Amniotic stem cell (primary cell): ENCODE results near the gene TINAG.
A peak's percentile ranks its signal among the peaks of the same experiment; 100 is the strongest.
"Not testable (repeated sequence)": the region's sequence is repeated elsewhere in the genome, so short reads cannot be mapped to it uniquely, and the experiment has no call there.

Experiments
- DNase-seq: peaks from one replicate; lab custom pipeline; 2025; lab: John Stamatoyannopoulos, UW

The TINAG gene

DNA sequence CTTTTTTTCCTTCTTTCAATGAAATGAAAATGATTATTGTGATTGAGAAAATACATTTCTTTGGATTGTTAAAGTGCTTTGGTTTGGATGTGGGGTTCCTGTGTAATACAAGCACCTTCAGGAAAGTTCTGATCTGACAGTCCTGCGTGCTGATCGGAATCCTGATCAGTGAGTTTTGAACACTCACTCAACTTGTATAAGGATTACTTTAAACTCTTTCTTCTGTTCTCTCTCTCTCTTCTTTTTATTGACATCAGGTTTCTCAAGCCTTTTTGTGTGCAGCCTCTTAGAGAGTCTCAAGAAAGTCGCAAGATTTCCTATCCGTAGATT, 710 bp downstream of the TINAG start:
- DNase-seq, result no peak

DNA sequence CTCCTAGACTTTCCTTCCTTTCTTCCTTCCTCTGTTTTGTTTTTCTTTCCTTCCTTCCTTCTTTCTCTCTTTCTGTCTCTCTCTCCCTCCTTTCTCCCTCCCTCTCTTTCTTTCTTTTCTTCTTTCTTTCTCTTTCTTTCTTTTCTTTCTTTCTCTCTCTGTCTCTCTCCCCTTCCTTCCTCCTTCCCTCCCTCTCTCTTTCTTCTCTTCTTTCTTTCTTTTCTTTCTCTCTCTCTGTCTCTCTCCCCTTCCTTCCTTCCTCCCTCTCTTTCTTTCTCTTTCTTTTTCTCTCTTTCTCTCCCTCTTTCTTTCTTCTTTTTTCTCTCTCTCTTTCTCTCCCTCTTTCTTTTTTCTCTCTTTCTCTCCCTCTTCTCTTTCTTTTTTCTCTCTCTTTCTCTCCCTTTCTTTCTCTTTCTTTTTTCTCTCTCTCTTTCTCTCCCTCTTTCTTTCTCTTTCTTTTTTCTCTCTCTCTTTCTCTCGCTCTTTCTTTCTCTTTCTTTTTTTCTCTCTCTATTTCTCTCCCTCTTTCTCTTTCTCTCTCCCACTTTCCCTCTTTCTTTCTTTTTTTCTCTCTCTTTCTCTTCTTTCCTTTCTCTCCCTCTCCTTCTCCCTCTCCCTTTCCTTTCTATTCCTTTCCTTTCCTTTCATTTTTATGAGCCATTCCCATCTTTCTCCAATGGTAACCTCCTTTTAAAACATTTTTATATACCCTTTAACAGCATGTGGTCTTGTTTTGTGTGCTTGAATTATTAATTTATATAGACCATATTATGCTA, 2.3 kb downstream of the TINAG start:
- no peak for DNase-seq

GRCh38 chr6:54315656-54316055, 7.4 kb downstream of the TINAG start:
- no peak for DNase-seq

- no peak for DNase-seq
Observed at GRCh38 chr6:54320871-54321270, 12.6 kb downstream of the TINAG start.

- DNase-seq, result no peak
Observed at GRCh38 chr6:54327631-54328030, 19.4 kb downstream of the TINAG start.

DNA sequence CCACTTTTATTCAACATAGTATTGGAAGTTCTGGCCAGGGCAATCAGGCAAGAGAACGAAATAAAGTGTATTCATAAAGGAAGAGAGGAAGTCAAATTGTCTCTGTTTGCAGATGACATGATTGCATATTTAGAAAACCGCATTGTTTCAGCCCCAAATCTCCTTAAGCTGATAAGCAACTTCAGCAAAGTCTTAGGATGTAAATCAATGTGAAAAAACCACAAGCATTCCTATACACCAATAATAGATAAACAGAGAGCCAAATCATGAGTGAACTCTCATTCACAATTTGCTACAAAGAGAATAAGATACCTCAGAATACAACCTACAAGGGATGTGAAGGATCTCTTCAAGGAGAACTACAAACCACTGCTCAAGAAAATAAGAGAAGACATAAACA, 23.3 kb downstream of the TINAG start:
- DNase-seq, result not testable (repeated sequence)

- DNase-seq, result peak; percentile 75
Observed at GRCh38 chr6:54335871-54336270, 27.6 kb downstream of the TINAG start.

GRCh38 chr6:54353975-54354374, 45.7 kb downstream of the TINAG start:
- DNase-seq, result no peak

GRCh38 chr6:54354608-54355007, 46.4 kb downstream of the TINAG start:
- DNase-seq, result no peak

DNA sequence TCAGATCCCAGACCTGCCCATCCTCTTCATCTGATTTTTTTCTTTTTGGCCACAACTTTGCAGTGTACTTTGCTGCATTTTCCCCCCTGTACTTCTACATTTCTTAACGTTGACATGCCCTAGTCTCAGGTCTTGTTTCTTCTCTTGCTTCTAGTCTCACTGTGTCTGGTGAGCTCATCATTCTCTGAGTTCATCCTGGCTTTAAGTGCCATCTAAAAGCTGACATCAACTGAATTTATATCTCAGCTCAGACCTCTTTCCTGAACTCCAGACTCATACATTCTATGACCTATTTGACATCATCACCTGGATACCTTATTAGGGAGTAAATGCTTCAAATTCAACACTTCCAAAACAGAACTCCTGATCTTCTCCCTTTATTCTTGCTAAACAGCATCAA, 48.9 kb downstream of the TINAG start:
- no peak for DNase-seq

- DNase-seq, result no peak
Observed at GRCh38 chr6:54361188-54361587, 52.9 kb downstream of the TINAG start.

DNA sequence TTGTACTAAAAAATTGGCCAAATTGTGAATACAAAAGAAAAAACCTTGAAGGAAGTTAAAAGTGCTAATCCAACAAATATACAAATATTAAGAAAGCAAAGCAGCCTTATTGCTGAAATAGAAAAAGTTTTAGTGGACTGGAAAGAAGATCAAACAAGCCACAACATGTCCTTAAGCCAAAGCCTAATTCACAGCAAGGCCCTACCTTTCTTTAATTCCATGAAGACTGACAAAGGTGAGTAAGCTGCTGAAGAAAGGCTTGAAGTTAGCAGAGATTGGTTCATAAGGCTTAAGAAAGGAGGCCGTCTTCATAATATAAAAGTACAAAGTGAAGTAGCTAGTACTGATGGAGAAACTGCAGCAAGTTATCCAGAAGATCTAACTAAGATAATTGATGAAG, 53.5 kb downstream of the TINAG start:
- DNase-seq, result no peak

DNA sequence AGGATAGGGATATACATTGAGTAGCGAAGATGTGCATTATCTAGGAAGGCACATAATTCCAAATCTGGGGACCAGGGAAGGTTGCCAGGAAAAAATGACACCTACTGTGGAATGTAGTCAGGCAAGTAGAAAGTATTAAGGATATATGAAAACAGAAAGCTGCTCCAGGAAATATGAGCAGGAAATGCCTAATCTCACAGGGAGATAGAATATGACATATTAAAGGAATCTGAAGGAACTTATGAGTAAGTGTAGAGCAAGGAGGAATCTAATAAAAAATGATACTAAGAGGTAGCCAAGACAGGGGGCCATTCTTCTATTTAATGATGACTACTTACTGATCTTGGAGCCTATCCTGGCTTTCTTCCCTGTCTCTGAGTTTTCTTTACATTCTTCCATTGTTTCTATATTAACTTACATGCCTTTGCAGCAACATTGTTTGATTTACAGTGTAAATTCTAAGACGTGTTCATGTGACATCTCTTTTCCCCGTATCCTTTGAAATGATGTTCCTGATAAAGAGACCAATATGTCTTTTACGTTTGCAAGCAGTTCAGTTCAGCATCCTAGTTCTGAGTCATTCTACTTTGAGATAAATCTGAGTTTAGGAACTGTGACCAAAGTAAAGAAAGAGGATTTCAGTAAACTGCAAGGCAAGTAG, 58.6 kb downstream of the TINAG start:
- DNase-seq, result no peak

- DNase-seq, result no peak
Observed at GRCh38 chr6:54377776-54378175, 69.5 kb downstream of the TINAG start.

DNA sequence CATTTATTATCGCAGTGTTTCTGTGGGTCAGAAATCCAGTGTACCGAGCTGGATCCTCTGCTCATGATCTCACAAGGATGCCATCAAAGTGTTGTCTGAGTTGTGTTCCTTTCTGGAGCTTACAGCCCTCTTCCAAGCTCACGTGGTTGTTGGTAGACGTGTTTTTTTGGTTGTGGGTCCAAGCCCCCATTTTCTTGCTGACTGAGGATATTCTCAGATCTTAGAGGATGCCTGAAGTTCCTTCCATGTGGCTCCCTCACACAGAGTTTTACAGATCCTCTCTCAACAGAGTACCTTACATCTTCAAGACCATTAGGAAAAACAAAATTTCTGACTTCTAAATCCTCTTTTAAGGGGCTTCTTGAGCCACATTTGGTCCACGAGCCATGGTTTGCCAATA, 78.1 kb downstream of the TINAG start:
- DNase-seq, result no peak

DNA sequence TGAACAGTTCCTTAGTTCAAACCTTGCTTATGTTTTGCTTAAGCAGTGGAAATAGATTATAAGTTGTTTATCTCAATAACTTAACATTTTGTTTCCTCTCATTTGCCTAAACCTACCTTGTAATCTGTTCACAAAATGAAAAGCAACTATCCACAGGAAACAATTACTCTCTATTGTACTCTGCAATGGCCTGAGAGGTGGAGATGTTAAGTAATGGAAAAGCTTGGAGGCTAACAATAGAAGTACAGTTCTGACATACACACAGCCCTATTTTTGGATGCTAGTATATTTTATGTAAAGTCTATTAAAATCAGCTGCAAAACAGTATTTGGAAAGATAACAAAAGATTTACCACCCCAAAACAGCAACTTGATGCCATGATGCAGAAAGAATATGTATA, 82.1 kb downstream of the TINAG start:
- no peak for DNase-seq

- DNase-seq, result no peak
Observed at GRCh38 chr6:54391577-54391976, 83.3 kb downstream of the TINAG start.

DNA sequence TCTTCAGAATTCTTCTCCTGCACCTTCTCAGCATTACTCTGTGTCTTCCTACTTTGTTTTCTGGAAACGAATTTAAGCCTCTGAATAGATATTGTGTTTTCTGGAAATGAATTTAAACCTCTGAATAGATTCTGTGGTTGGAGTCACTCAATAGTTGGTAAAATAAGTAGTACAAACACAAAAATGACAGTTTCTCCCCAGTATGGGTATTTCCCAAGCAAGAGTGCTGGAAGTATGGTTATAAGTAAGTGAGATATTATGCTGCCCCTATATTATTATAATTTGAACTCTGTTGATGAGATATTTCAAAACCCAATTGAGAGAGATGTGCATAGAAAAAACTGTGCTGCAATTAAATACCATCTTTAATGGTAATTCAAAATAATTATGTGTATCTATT, 94.9 kb downstream of the TINAG start:
- no peak for DNase-seq

DNA sequence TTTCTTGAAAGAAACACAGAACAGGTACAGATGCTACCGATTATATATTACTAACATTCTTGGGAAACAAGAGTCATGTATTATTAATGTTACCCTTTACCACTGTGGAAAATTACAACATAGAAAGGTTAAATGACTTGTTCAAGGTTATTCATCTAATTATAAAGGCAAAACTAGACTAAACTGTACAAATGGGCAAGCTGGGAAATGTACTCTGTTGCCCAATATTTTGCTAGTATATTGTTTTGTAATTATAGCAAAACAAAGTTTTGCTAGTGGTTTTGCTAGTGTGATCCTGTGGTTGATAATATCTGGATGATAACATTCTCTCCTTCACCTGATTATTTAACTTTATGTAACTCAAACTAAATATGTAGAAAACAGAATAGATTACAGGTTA, 96.5 kb downstream of the TINAG start:
- no peak for DNase-seq

DNA sequence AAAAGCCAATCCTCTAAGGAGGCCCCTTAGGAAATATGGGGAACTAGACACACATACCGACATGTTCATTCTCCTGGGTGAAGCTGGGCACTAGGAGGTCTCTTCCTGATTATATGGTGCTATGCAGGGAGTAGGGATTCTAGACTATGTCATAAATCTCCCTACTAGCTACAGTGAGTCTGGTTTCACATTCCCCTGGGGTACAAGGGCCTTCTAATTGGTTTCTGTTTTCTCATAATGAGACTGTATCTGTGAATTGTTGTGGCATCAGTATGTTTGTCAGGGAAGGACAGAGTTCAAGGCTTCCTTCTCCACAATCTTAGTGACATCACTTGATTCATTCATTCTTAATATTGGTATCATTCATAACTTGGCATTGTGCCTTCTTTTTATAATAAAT, 103.5 kb downstream of the TINAG start:
- DNase-seq, result no peak

DNA sequence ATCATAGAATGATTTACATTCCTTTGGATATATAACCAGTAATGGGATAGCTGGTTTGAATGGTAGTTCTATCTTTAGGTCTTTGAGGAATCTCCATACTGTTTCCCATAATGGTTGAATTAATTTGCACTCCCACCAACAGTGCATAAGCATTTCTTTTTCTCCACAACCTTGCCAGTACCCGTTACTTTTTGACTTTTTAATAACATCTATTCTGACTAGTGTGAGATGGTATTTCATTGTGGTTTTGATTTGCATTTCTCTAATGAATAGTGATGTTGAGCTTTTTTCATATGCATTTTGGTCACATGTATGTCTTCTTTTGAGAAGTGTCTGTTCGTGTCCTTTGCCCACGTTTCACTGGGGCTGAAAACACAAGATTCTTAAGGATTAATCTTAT, 107.3 kb downstream of the TINAG start:
- no peak for DNase-seq

GRCh38 chr6:54419885-54420284, 111.6 kb downstream of the TINAG start:
- DNase-seq, result peak; percentile 91

DNA sequence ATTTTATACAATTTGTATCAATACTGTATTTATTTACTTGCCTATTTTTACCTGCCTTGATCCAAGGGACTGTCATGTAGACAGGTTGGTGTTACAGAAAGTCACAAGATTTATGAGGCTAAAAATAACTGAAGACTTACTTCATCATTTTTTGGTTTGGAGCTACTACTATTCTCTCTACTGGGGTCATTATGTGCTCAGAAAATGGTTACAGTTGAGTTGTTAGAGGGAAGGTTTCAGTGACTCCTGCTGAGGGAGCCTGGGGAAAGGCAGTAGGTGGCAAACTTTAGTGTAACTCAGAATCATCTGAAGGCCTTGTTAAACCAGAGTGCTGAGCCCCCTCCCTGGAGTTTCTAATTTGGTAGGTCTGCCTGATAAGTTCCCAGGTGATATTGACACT, 118.8 kb downstream of the TINAG start:
- DNase-seq, result no peak

DNA sequence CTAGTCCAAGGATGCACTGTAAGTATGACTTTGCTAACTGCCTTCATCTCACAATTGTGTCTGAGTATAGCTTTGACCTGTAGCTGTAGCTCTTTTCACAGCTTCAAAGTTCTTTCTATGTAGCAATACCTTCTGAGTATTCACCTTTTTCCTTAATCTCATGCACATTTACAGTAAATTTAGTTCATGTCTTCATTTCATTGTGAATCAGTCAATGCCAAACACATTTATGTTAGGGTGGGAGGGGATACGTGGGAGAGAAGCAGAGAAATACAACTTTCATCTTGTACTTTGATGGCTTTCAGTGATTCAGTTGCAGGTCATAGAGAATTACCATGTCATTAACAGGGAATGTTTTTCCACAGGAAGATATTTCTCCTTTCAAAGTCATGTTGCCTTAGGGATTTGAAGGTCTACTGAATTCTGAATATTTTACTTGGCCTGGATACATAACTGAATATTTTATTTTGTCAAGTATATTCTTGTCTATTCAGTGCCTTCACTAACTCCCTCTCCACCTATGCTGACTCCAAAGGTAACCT, 119.2 kb downstream of the TINAG start:
- DNase-seq, result no peak
